Inflammatory macrophage treated with lipopolysaccharide for 1 hour (primary cell): ENCODE measurements around the gene PANK4.

ENCODE experiments used
- DNase-seq, 2 donors: peaks; one replicate each; pipeline ENCODE4 v3.0.0-alpha.2; 2020 to 2022

The PANK4 gene

GRCh38 chr1:2508751-2509150, 17.6 kb downstream of the PANK4 start:
- DNase-seq: no peak

DNA sequence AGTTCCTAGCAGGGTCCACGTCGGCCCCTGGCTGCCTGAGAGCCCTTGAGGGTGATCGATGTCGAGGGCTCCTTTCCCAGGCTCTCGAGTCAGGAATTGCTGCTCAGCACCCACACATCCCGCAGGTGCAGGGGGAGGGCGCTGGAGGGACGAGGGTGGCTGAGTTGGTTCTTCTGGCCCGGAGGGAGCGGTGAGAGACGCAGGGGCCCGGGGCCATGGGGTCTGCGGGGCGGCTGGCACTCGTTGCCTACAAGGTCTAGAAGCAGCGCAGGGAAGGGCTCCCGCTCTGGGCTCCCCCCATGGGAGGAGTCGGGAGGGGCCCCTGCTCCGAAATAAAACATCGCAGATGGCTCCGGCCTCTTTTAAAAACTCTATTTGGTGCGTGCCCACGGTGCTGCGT, 18.2 kb downstream of the PANK4 start:
- DNase-seq: no peak

DNA sequence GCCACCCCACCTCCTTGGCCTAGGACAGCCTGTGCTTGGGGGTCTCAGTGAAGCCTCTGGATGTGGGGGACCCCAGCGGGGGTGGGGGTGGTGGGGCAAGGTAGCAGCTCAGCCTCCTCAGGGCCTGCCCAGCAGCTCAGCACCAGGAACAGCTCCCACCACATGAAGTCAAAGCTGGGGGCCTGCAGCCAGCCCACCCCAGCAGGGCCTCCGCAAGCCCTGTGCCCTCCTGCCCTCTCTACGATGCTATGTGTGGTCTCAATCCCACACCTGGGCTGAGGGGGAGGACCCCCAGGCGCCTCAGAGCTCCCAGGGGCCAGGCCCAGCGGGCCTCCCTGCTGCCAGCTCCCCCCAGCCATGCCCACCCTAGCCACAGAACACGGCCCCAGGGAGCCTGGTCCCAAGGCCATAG, 18.6 kb downstream of the PANK4 start:
- DNase-seq: no peak

GRCh38 chr1:2506901-2507565, 19.4 kb downstream of the PANK4 start:
- no peak for DNase-seq

GRCh38 chr1:2506007-2506860, 20.2 kb downstream of the PANK4 start:
- no peak for DNase-seq

GRCh38 chr1:2505461-2505994, 20.9 kb downstream of the PANK4 start:
- no peak for DNase-seq

- no peak for DNase-seq
Measured at GRCh38 chr1:2504949-2505272, 21.5 kb downstream of the PANK4 start.

DNA sequence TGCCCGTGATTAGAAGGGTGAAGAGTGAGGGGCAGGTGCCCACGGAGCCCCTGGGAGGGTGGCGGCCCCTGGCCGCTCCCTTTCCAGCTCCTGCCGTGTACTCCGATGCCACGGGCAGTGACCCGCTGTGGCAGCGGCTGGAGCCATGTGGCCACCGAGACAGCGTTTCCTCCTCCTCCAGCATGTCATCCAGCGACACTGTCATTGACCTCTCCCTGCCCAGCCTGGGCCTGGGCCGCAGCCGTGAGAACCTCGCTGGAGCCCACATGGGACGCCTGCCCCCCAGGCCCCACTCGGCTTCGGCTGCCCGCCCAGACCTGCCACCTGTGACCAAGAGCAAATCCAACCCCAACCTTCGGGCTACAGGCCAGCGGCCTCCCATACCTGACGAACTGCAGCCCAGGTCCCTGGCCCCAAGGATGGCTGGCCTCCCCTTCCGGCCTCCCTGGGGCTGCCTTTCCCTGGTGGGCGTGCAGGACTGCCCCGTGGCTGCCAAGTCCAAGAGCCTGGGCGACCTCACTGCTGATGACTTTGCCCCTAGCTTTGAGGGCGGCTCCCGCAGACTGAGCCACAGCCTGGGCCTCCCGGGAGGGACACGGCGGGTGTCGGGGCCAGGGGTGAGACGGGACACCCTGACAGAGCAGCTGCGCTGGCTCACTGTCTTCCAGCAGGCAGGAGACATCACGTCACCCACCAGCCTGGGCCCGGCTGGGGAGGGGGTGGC, 22.0 kb downstream of the PANK4 start:
- DNase-seq: no peak

DNA sequence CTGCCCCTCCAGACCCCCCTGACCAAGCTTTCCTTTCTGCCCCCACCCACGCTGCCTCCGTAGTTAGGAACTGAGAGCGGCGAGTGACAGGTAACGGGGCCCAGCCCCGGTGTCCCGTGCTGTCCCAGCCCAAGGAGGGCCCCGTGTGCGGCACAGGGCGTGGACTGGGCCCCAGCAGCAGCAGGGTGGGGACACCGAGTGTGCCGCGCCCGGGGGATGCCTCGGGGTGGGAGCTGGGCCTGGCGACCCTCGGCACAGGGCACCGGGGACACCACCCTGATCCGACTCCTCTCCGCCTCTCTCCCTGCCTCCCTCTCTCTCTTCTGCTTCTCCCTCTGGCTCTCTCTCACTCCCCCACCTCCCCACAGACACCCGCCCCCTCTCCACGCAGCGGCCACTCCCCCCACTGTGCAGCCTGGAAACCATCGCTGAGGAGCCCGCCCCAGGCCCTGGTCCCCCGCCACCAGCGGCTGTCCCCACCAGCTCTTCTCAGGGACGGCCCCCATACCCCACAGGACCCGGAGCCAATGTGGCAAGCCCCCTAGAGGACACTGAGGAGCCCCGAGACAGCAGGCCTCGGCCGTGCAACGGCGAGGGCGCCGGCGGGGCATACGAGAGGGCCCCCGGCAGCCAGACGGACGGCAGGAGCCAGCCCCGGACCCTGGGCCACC, 22.7 kb downstream of the PANK4 start:
- no peak for DNase-seq

GRCh38 chr1:2502661-2503553, 23.5 kb downstream of the PANK4 start:
- no peak for DNase-seq

DNA sequence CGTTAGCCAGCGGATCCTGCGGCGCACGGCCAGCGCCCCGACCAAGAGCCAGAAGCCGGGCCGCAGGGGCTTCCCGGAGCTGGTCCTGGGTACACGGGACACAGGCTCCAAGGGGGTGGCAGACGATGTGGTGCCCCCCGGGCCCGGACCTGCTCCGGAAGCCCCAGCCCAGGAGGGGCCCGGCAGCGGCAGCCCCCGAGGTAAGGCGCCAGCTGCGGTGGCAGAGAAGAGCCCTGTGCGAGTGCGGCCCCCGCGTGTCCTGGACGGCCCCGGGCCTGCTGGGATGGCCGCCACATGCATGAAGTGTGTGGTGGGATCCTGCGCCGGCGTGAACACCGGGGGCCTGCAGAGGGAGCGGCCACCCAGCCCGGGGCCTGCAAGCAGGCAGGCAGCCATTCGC, 24.2 kb downstream of the PANK4 start:
- no peak for DNase-seq

GRCh38 chr1:2501820-2502119, 24.6 kb downstream of the PANK4 start:
- DNase-seq: no peak

- no peak for DNase-seq
Measured at GRCh38 chr1:2501041-2501819, 25.2 kb downstream of the PANK4 start.

DNA sequence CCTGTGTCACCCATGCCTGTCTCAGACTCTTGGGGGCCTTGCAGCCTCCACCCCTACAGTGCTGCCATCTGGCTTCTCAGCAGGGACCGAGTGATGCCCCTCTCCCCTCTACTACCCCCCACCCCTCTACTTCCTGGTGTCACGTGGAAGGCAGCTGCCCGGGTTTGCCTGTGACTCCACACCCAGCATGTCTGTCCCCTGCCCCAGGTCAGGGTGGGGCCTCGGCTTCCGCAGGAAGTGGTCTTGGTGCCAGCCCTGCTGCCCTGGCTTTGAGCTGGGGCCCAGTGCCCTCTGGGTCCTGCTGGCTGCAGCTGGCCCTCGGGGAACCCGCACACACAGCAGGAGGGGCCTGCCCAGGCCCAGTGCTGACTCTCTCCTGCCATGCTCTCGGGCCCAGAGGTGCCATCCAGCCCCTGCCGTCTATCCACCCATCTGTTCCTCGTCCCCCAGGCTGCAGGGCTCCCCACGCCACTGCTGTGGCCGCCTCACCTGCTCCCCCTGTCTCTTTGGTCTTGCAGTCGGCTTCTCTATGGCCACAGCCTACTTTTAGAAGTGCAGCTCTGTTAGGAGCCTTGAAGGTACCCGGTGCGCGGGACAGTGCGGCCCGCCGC, 26.3 kb downstream of the PANK4 start:
- no peak for DNase-seq

- no peak for DNase-seq
Measured at GRCh38 chr1:2499260-2499659, 27.1 kb downstream of the PANK4 start.

DNA sequence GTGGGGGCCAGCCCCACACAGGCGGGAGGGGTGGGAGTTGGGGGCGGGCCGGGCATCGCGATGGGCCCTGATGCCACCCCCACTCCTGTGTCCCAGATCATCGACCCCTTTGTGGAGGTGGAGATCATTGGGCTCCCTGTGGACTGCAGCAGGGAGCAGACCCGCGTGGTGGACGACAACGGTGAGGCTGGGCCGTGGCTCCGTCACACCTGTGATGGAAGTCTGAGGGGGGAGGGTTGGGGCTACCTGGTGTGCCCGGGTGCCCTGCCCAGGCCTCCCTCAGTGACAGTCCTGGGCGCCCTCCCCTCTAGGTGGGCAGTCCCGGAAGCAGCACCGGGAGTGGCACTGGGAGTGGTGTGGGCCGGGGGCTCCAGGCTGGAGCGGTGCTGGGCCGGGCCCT, 27.7 kb downstream of the PANK4 start:
- no peak for DNase-seq

DNA sequence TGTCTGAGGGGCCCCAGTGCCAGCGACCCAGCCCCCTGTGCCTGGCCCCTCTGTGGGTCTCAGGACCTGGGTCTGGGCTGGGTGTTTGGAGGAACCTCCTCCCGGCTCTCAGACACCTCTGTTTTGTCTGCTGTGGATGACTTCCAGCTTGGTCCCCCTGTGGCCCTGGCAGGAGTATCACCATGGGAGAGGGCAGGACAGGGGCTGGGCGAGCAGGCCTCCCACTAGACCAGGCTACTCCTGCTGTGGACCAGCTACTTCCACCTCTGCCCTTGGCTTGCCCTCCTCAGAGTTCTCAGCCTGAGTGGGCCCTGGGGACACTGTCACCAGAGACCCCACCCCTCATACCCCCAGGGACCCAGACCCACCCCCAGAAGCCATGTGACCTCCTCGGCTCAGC, 28.5 kb downstream of the PANK4 start:
- no peak for DNase-seq

GRCh38 chr1:2496746-2497145, 29.6 kb downstream of the PANK4 start:
- DNase-seq: no peak

GRCh38 chr1:2496087-2496622, 30.2 kb downstream of the PANK4 start:
- DNase-seq: no peak

GRCh38 chr1:2495546-2495945, 30.9 kb downstream of the PANK4 start:
- DNase-seq: no peak

DNA sequence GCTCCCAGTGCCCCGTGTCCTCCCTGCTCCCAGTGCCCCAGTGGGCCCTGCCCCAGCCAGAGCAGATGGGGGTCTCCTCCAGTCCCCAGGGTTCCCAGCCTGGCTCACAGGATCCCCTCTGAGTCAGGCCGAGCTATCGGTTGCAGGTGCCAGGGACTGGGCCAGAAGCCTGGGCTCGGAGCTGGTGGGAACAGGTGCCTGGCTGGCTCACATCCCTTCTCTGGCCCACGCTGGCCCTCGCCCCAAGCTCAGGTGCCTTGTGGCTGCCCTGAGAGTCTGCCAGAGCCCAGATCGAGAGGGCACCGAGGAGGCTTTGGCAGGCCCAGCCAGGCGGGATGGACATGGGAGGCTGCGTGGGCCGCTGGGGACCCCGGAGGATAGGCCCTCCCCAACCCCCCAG, 31.4 kb downstream of the PANK4 start:
- no peak for DNase-seq
